Measurements from ENCODE around the gene KLHDC3. TPM values are rescaled to one million over a fixed set of nuclear protein-coding genes. Genes with fewer than 3 reads are reported as not detected.

Gene KLHDC3
- total and polyA plus RNA-seq, 9 of the 15 experiments (the other 6 are each of a cell fraction or from before 2014, with no cell fraction given) = 4.5 to 171 (median 107) TPM

GRCh38 chr6:43053545-43054205, 39.6 kb downstream of the KLHDC3 start, which contains the start of gene CUL7 (continued):
- TF ChIP-seq HBP1 (CRISPR knock-in tag; IDR thresholded peaks at IDR 0.05) (peak; percentile 93), HMG20B (CRISPR knock-in tag; IDR thresholded peaks at IDR 0.05) (peak; percentile 82; the same call in 1 of the 2 replicates), BRF2 (IDR thresholded peaks at IDR 0.05; ENCODE audit: borderline replicate concordance, insufficient read depth, insufficient read length) (no peak), SNIP1 (IDR thresholded peaks at IDR 0.05; ENCODE audit: low read depth) (no peak), EGR1 (conservative IDR thresholded peaks at IDR 0.05) (peak; percentile 80), ESRRB (CRISPR knock-in tag; IDR thresholded peaks at IDR 0.05; ENCODE audit: borderline replicate concordance) (peak; percentile 88; the same call in 1 of the 2 replicates), TCFL5 (CRISPR knock-in tag; conservative IDR thresholded peaks at IDR 0.05) (no peak), CHCHD3 (CRISPR knock-in tag; IDR thresholded peaks at IDR 0.05) (peak; percentile 13; the same call in 1 of the 2 replicates), FUS (optimal IDR thresholded peaks at IDR 0.05; ENCODE audit: low read depth, low read length) (peak; percentile 94), CCAR2 (IDR thresholded peaks at IDR 0.05; ENCODE audit: low read depth, low read length) (no peak), NR1H2 (CRISPR knock-in tag; IDR thresholded peaks at IDR 0.05) (peak; percentile 76; the same call in 1 of the 2 replicates), GATAD2A (IDR thresholded peaks at IDR 0.05) (no peak), SP1 (CRISPR knock-in tag; IDR thresholded peaks at IDR 0.05) (peak; percentile 93), SFPQ (IDR thresholded peaks at IDR 0.05; ENCODE audit: low read depth, low read length) (no peak), ZNF12 (CRISPR knock-in tag; IDR thresholded peaks at IDR 0.05) (peak; percentile 64; the same call in 1 of the 2 replicates), ZNF143 (CRISPR knock-in tag; IDR thresholded peaks at IDR 0.05) (0 out of 2 replicates have a peak, but pooled peaks have one; percentile 39), TFAM (CRISPR knock-in tag; conservative IDR thresholded peaks at IDR 0.05) (no peak), ARID2 (IDR thresholded peaks at IDR 0.05) (no peak), GTF3C2 (IDR thresholded peaks at IDR 0.05; ENCODE audit: borderline replicate concordance, extremely low read depth, insufficient read length) (no peak), MTA3 (IDR thresholded peaks at IDR 0.05; ENCODE audit: borderline replicate concordance) (peak; percentile 95)
